OCI-LY3 (cell line): ENCODE results near the gene IL1R1.

Experiments used
- H2AFZ ChIP-seq: fragments of 200-600, 300-600 bp; shearing (Covaris generic); 2 replicates; pipeline ENCODE4 v1.6.0; 2014; ENCODE audit warnings: antibody characterized with exemption, low read depth, low read length
- H3K27ac ChIP-seq: fragments of 200-600, 300-600 bp; sonication (generic); 2 replicates; pipeline ENCODE4 v1.5.1; 2014; ENCODE audit warnings: mild to moderate bottlenecking, low read length, moderate library complexity, mixed read lengths
- H3K27me3 ChIP-seq: fragments of 200-600, 300-600 bp; sonication (generic); 2 replicates; pipeline ENCODE4 v1.6.1; 2014; ENCODE audit warnings: low read depth, low read length, mixed read lengths
- H3K36me3 ChIP-seq: fragments of 200-600, 300-600 bp; sonication (generic); replicated peaks from 2 replicates; pipeline ENCODE3; 2014; ENCODE audit warnings: low read depth, low read length, mixed read lengths
- H3K4me1 ChIP-seq: fragments of 300-600, 200-600 bp; sonication (generic); 2 replicates; pipeline ENCODE4 v1.6.1; 2014; ENCODE audit warnings: low read length, mixed read lengths
- H3K4me2 ChIP-seq: fragments of 200-600, 300-600 bp; sonication (generic); 2 replicates; pipeline ENCODE4 v1.6.1; 2014; ENCODE audit warnings: low read length, mixed read lengths
- H3K4me3 ChIP-seq: fragments of 300-600, 200-600 bp; sonication (generic); 2 replicates; pipeline ENCODE4 v1.5.1; 2014; ENCODE audit warnings: antibody characterized with exemption, mild to moderate bottlenecking, low read length, moderate library complexity
- H3K79me2 ChIP-seq: fragments of 300-600, 200-600 bp; shearing (Covaris generic); 2 replicates; pipeline ENCODE4 v1.6.1; 2014; ENCODE audit warnings: mild to moderate bottlenecking, low read length, mixed read lengths
- H3K9ac ChIP-seq: fragments of 300-600, 200-600 bp; shearing (Covaris generic); 2 replicates; pipeline ENCODE4 v1.6.0; 2014; ENCODE audit warnings: mild to moderate bottlenecking, low read length, moderate library complexity
- H3K9me3 ChIP-seq: fragments of 200-600, 300-600 bp; shearing (Covaris generic); 2 replicates; pipeline ENCODE4 v1.6.1; 2014; ENCODE audit warnings: low read length, mixed read lengths; ENCODE audit not compliant: insufficient read depth
- H4K20me1 ChIP-seq: fragments of 200-600, 300-600 bp; sonication (generic); 2 replicates; pipeline ENCODE4 v1.6.1; 2016; ENCODE audit warnings: low read length, mixed read lengths; ENCODE audit not compliant: insufficient read depth
- EZH2phosphoT487 ChIP-seq: fragments of 200-600 bp; shearing (Covaris generic); IDR thresholded peaks from 2 replicates; pipeline ENCODE4 v1.6.1; 2018; ENCODE audit warnings: antibody characterized with exemption, mixed run types, low read depth
- TF ChIP-seq, protein P1 (sequence below): fragments of 200-600, 300-600 bp; sonication (generic); IDR thresholded peaks from 2 replicates; pipeline ENCODE4 v1.5.1; 2014; ENCODE audit warnings: antibody characterized with exemption, low read length, low read depth

IL1R1 gene

DNA sequence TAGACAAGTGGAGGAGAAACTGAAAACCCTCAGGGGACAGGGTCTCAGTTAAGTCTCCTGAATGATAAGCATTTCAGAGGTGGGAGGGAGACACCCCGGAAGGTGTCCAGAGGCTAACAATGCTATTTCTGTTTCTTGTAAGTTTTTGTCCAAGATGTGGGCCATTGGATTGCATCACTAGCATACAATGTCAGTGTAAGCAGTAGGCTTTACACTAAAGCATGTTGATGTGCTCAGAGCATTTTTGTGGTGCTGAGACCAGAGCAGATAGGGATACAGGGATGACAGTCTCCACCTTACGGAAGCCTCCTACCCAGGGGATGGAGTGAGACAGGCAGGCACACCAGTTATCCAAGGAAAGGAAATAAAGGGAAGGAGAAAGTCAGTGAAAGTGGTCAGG lies 2.2 kb upstream of the IL1R1 start:
- H4K20me1 ChIP-seq, result no peaks in the 10 kb centered on the region
- no peaks in the 10 kb centered on the region for H3K79me2 ChIP-seq
- H3K36me3 ChIP-seq, result no peaks in the 10 kb centered on the region
- no peak overlapping the region; the same call in 1 of the 2 replicates for H2AFZ ChIP-seq
- no peak overlapping the region for H3K4me3 ChIP-seq
- no peak overlapping the region for H3K27ac ChIP-seq
- H3K4me2 ChIP-seq, result no peak overlapping the region
- no peak for TF ChIP-seq EZH2phosphoT487
- TF ChIP-seq, protein P1, sequence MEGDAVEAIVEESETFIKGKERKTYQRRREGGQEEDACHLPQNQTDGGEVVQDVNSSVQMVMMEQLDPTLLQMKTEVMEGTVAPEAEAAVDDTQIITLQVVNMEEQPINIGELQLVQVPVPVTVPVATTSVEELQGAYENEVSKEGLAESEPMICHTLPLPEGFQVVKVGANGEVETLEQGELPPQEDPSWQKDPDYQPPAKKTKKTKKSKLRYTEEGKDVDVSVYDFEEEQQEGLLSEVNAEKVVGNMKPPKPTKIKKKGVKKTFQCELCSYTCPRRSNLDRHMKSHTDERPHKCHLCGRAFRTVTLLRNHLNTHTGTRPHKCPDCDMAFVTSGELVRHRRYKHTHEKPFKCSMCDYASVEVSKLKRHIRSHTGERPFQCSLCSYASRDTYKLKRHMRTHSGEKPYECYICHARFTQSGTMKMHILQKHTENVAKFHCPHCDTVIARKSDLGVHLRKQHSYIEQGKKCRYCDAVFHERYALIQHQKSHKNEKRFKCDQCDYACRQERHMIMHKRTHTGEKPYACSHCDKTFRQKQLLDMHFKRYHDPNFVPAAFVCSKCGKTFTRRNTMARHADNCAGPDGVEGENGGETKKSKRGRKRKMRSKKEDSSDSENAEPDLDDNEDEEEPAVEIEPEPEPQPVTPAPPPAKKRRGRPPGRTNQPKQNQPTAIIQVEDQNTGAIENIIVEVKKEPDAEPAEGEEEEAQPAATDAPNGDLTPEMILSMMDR, result no peak
- peaks cover 4% of the 10 kb centered on the region; the same call in 1 of the 2 replicates for H3K9me3 ChIP-seq
- peaks cover 3% of the 10 kb centered on the region; the same call in 1 of the 2 replicates for H3K4me1 ChIP-seq
- no peak overlapping the region for H3K9ac ChIP-seq
- no peaks in the 10 kb centered on the region for H3K27me3 ChIP-seq

DNA sequence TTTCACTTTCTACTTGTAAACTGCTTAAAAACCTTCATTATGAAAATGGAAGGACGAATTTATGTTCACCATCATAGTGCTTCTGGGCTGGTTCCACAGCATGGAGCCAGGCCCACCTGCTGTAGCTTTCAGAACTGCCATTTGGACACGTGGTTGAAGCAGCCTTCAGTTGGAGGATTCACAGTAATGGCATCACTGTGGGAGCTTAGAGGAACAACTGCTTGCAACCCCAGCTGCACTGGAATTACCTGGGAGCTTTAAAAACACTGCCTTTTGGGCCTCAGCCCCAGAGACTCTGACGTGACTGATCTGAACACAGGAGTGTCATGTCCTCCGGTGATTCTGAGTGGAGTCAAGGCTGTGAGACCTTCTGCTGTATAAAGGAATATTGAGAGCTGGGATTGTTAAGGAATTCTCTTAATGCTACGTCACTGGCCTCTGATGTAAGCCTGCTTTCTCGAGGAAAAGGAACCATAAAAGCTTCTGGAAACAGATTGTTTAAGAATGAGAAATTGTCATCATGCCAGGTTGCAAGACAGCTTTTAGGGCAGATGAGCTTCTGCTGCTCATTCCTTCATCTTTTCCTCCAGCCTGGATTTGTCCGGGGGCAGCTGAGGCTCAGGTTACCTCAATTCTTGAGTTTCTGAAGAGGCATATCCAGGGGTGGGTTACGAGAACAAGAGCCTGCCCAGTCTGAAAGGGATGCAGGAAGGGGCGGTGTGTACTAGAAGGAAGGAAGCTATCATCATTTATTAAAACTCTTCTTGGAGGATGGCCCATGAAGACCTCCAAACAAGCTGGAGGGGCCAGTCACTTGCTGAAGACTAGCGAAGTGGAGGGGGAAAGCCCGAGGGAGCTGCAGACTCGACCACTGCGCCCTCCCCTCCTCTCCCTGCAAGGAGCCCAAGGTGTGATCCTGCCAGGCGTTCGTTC lies 1.3 kb upstream of the IL1R1 start:
- H4K20me1 ChIP-seq, result no peaks in the 10 kb centered on the region
- H3K9me3 ChIP-seq, result peaks cover 8% of the 10 kb centered on the region; the same call in 1 of the 2 replicates
- H3K4me3 ChIP-seq, result no peak overlapping the region
- H2AFZ ChIP-seq, result no peak overlapping the region; the same call in 1 of the 2 replicates
- H3K9ac ChIP-seq, result no peak overlapping the region
- TF ChIP-seq, protein P1, result no peak
- TF ChIP-seq EZH2phosphoT487, result no peak
- no peaks in the 10 kb centered on the region for H3K79me2 ChIP-seq
- no peak overlapping the region for H3K27ac ChIP-seq
- peaks cover 3% of the 10 kb centered on the region; the same call in 1 of the 2 replicates for H3K4me1 ChIP-seq
- H3K27me3 ChIP-seq, result no peaks in the 10 kb centered on the region
- no peak overlapping the region for H3K4me2 ChIP-seq
- H3K36me3 ChIP-seq, result no peaks in the 10 kb centered on the region

DNA sequence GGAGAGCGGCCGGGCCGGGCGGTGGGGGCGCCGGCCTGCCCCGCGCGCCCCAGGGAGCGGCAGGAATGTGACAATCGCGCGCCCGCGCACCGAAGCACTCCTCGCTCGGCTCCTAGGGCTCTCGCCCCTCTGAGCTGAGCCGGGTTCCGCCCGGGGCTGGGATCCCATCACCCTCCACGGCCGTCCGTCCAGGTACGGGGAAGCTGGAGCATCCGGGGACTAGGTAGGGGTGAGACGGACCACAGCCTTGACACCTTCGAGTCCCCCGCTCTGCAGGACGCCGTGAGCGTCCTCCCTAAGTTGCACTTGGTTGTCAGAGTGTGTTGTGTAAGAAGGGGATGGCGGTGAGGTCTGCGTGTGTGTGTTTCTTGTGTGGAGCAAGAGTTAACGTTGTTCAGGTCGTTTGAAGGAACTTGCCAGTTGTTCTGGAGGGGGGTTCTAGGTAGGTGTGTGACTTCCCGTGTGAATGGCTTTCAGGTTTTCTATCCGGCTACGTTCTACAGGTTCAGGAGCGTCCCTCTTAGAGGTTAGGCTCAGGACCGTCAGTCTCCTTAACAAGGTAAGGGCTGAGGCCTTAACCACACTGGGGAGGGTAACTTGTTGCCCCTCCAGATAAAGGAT lies 393 bp downstream of the IL1R1 start:
- TF ChIP-seq EZH2phosphoT487, result no peak
- TF ChIP-seq, protein P1, result no peak
- H4K20me1 ChIP-seq, result no peaks in the 10 kb centered on the region
- no peak overlapping the region for H3K4me3 ChIP-seq
- H3K9ac ChIP-seq, result no peak overlapping the region
- no peaks in the 10 kb centered on the region for H3K79me2 ChIP-seq
- peaks cover 13% of the 10 kb centered on the region; the same call in 1 of the 2 replicates for H3K9me3 ChIP-seq
- H3K27ac ChIP-seq, result no peak overlapping the region
- no peaks in the 10 kb centered on the region for H3K27me3 ChIP-seq
- H2AFZ ChIP-seq, result no peak overlapping the region
- no peaks in the 10 kb centered on the region for H3K36me3 ChIP-seq
- no peaks in the 10 kb centered on the region for H3K4me1 ChIP-seq
- no peak overlapping the region for H3K4me2 ChIP-seq

DNA sequence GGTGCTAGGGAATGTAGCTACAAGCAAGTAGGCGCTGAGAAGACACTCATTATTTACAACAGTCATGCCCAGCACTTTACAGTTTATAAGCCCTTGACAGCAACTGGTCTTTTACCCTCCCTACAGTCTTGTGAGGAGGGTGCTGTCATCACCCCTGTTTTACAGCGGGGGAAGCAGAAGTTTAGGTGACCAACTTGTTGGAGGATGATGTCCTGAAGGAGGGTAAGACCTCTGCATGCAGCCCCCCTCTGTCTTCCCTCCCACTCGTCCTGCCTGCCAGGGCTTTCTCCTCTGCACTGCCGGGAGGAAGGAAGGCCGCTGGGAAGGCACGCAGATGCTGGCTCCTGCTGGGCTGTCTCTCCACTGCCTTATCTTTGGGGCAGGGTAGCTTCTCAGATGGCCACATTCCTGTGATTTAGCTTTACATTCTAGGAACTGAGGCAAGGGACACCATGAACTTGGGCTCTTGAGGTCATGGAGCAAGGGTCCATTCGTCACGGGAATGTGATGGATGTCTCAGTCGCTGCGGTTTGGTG lies 972 bp downstream of the IL1R1 start:
- Histone ChIP-seq H3K4me3 (no peak overlapping the region), H3K36me3 (no peaks in the 10 kb centered on the region), H3K4me2 (no peak overlapping the region), H3K27ac (no peak overlapping the region), H2AFZ (no peak overlapping the region), H3K27me3 (no peaks in the 10 kb centered on the region), H3K79me2 (no peaks in the 10 kb centered on the region), H3K9ac (no peak overlapping the region), H4K20me1 (no peaks in the 10 kb centered on the region), H3K9me3 (peaks cover 18% of the 10 kb centered on the region; the same call in 1 of the 2 replicates), H3K4me1 (no peaks in the 10 kb centered on the region)
- TF ChIP-seq EZH2phosphoT487, result no peak
- TF ChIP-seq, protein P1, result no peak
